A673 (cell line): ENCODE measurements around the gene GRIK2.

Experiments used
- CTCF ChIP-seq: fragments of 300-800, 200-600 bp; sonication (generic); conservative IDR thresholded peaks from 2 replicates; pipeline ENCODE4 v1.5.1; 2017; ENCODE audit warnings: low read depth, mild to moderate bottlenecking, antibody characterized with exemption, low read length, moderate library complexity, mixed read lengths
- EZH2 ChIP-seq: fragments of 200-600 bp; sonication (generic); IDR thresholded peaks from 2 replicates; pipeline ENCODE4 v1.6.1; 2017; ENCODE audit warnings: borderline replicate concordance, low read depth, mild to moderate bottlenecking, mixed read lengths, antibody characterized with exemption, low read length; ENCODE audit not compliant: poor library complexity, severe bottlenecking

- TF ChIP-seq CTCF (no peak), EZH2 (no peak)
Measured at GRCh38 chr6:101348816-101349215, 44.7 kb upstream of the GRIK2 start.
